CD8-positive, alpha-beta memory T cell (primary cell): Measurements from ENCODE around the gene RFTN1. TPM values are rescaled to one million over a fixed set of nuclear protein-coding genes. Genes with fewer than 3 reads are reported as not detected.

Experiments used
- CTCF ChIA-PET: fragments of 350-600 bp; sonication (Branson Sonifier 250); formaldehyde crosslinking; loops from one replicate; lab custom pipeline; 2021; ENCODE audit warnings: antibody characterized with exemption; lab: Charles Lee
- POLR2A ChIA-PET: fragments of 350-600 bp; sonication (Branson Sonifier 250); formaldehyde crosslinking; loops from one replicate; lab custom pipeline; 2021; ENCODE audit warnings: antibody characterized with exemption; lab: Charles Lee
- DNase-seq, 5 donors: peaks; one replicate each; pipeline versions ENCODE4 v3.0.0 to v3.0.0-alpha.2; 2020 to 2022; ENCODE audit warnings: mixed read lengths in 1 of 5
- H3K27ac ChIP-seq: one replicate; pipeline ENCODE4 v1.7.0; 2013; ENCODE audit warnings: low read depth, mild to moderate bottlenecking, low read length, moderate library complexity
- H3K27me3 ChIP-seq: 2 replicates; pipeline ENCODE4 v1.7.0; 2013; ENCODE audit warnings: low read length, mild to moderate bottlenecking; ENCODE audit not compliant: insufficient read depth, poor library complexity, severe bottlenecking
- H3K36me3 ChIP-seq: 2 replicates; pipeline ENCODE4 v1.7.0; 2013; ENCODE audit warnings: mild to moderate bottlenecking, low read length, moderate library complexity; ENCODE audit not compliant: insufficient read depth
- H3K4me1 ChIP-seq: 2 replicates; pipeline ENCODE4 v1.7.0; 2013; ENCODE audit warnings: mild to moderate bottlenecking, low read length, moderate library complexity; ENCODE audit not compliant: insufficient read depth
- H3K4me3 ChIP-seq: 2 replicates; pipeline ENCODE4 v1.7.0; 2013; ENCODE audit warnings: mild to moderate bottlenecking, low read length
- H3K9me3 ChIP-seq: 2 replicates; pipeline ENCODE4 v1.7.0; 2013; ENCODE audit warnings: mild to moderate bottlenecking, low read length
- H3K27ac Mint-ChIP-seq, 8 donors: one replicate each; pipeline ENCODE4 v1.8.0; 2020 to 2021; ENCODE audit warnings: mixed read lengths in 8 of 8, mild to moderate bottlenecking in 6 of 8, inconsistent platforms in 3 of 8, moderate library complexity in 3 of 8
- H3K27me3 Mint-ChIP-seq, 2 donors: one replicate each; pipeline ENCODE4 v1.8.0; 2020 to 2021; ENCODE audit warnings: mixed read lengths in 2 of 2, mild to moderate bottlenecking in 1 of 2, moderate library complexity in 1 of 2
- H3K36me3 Mint-ChIP-seq, 3 donors: one replicate each; pipeline ENCODE4 v1.8.0; 2020 to 2021; ENCODE audit warnings: mixed read lengths in 3 of 3, inconsistent platforms in 1 of 3, mild to moderate bottlenecking in 1 of 3
- H3K4me1 Mint-ChIP-seq, 3 donors: one replicate each; pipeline ENCODE4 v1.8.0; 2020 to 2021; ENCODE audit warnings: mixed read lengths in 3 of 3, inconsistent platforms in 1 of 3, mild to moderate bottlenecking in 1 of 3
- H3K4me3 Mint-ChIP-seq, 7 donors: one replicate each; pipeline ENCODE4 v1.8.0; 2020 to 2021; ENCODE audit warnings: mixed read lengths in 7 of 7, mild to moderate bottlenecking in 6 of 7, moderate library complexity in 4 of 7, inconsistent platforms in 2 of 7
- H3K9me3 Mint-ChIP-seq, 5 donors: one replicate each; pipeline ENCODE4 v1.8.0; 2020 to 2022; ENCODE audit warnings: mixed read lengths in 5 of 5, mild to moderate bottlenecking in 3 of 5, moderate library complexity in 2 of 5, inconsistent platforms in 1 of 5
- polyA plus RNA-seq: library from polyadenylated mRNA; unstranded; fragments of 300-500 nt; fragmentation: Illumina TruSeq; gene quantifications from one replicate; pipeline ENCODE4 v1.2.3, GENCODE V29; 2021
- total RNA-seq, 2 experiments: library from RNA; stranded (reverse); gene quantifications; one replicate each; pipeline ENCODE4 v1.2.3, GENCODE V29; 2021

The RFTN1 gene
- total and polyA plus RNA-seq, 3 experiments from 2014 or later: 87.4 to 126 (median 125) TPM

- no peaks in the 10 kb centered on the region for H3K27me3 Mint-ChIP-seq
- H3K4me3 ChIP-seq: no peak overlapping the region
- no peak overlapping the region for H3K27ac Mint-ChIP-seq
- ChIA-PET CTCF (interaction anchor here (1.1 to 2.2 kb wide), 3 partner anchors 11 to 233 kb away, joined by 3 to 8 read pairs (median 4); no protein-coding TSS in a partner anchor), POLR2A (interaction anchor here (0.6 kb wide), 1 partner anchor 242 kb away, joined by 3 read pairs; no protein-coding TSS in a partner anchor)
- peaks cover 0 to 9% (median 0%) of the 10 kb centered on the region in 3 donors for H3K36me3 Mint-ChIP-seq
- no peak overlapping the region for H3K27ac ChIP-seq
- H3K4me1 Mint-ChIP-seq: peaks cover 19 to 33% (median 28%) of the 10 kb centered on the region in 3 donors
- no peak for DNase-seq
- peaks cover 0 to 2% (median 0%) of the 10 kb centered on the region in 5 donors for H3K9me3 Mint-ChIP-seq
- no peaks in the 10 kb centered on the region for H3K27me3 ChIP-seq
- H3K9me3 ChIP-seq: no peaks in the 10 kb centered on the region
- H3K4me3 Mint-ChIP-seq: no peak overlapping the region
- H3K36me3 ChIP-seq: no peaks in the 10 kb centered on the region
- H3K4me1 ChIP-seq: no peaks in the 10 kb centered on the region
These were observed 10.3 kb upstream of the RFTN1 start for GRCh38 chr3:16523778-16524177.

GRCh38 chr3:16522834-16523233, 9.3 kb upstream of the RFTN1 start:
- Histone ChIP-seq H3K27ac (no peak overlapping the region), H3K4me1 (no peaks in the 10 kb centered on the region), H3K4me3 (no peak overlapping the region), H3K27me3 (no peaks in the 10 kb centered on the region), H3K36me3 (no peaks in the 10 kb centered on the region), H3K9me3 (no peaks in the 10 kb centered on the region)
- H3K4me1 Mint-ChIP-seq: peaks cover 20 to 36% (median 30%) of the 10 kb centered on the region in 3 donors
- H3K27me3 Mint-ChIP-seq: no peaks in the 10 kb centered on the region
- H3K27ac Mint-ChIP-seq: peak overlapping the region in 3 of 8 donors; percentile 27 to 57 (median 47)
- CTCF ChIA-PET: interaction anchor here (1.1 to 1.5 kb wide), 2 partner anchors 13 to 203 kb away, joined by 3 to 4 read pairs; no protein-coding TSS in a partner anchor
- H3K4me3 Mint-ChIP-seq: no peak overlapping the region
- peaks cover 0 to 2% (median 0%) of the 10 kb centered on the region in 5 donors for H3K9me3 Mint-ChIP-seq
- H3K36me3 Mint-ChIP-seq: peaks cover 0 to 9% (median 0%) of the 10 kb centered on the region in 3 donors
- POLR2A ChIA-PET: no interaction called here
- no peak for DNase-seq

- peaks cover 9% of the 10 kb centered on the region for H3K4me1 ChIP-seq
- CTCF ChIA-PET: interaction anchor here (1.1 to 1.5 kb wide), 3 partner anchors 9 to 231 kb away, joined by 4 to 6 read pairs (median 4); no protein-coding TSS in a partner anchor
- POLR2A ChIA-PET: interaction anchor here (0.6 kb wide), 1 partner anchor 211 kb away, joined by 10 read pairs; no protein-coding TSS in a partner anchor
- DNase-seq: no peak
- no peaks in the 10 kb centered on the region for H3K9me3 ChIP-seq
- Mint-ChIP-seq H3K36me3 (peaks cover 0 to 9% (median 0%) of the 10 kb centered on the region in 3 donors), H3K4me3 (no peak overlapping the region), H3K4me1 (peaks cover 28 to 52% (median 42%) of the 10 kb centered on the region in 3 donors), H3K9me3 (peaks cover 0 to 2% (median 0%) of the 10 kb centered on the region in 5 donors), H3K27me3 (no peaks in the 10 kb centered on the region), H3K27ac (peak overlapping the region in 2 of 8 donors; percentile 54 to 55)
- H3K27me3 ChIP-seq: no peaks in the 10 kb centered on the region
- no peak overlapping the region for H3K4me3 ChIP-seq
- no peaks in the 10 kb centered on the region for H3K36me3 ChIP-seq
- no peak overlapping the region for H3K27ac ChIP-seq
These were observed 7.7 kb upstream of the RFTN1 start for GRCh38 chr3:16520970-16521881.

- H3K27ac Mint-ChIP-seq: peak overlapping the region in 1 of 8 donors; percentile 24
- H3K4me1 ChIP-seq: peaks cover 17% of the 10 kb centered on the region
These were observed 6.9 kb upstream of the RFTN1 start for GRCh38 chr3:16520241-16520969.

GRCh38 chr3:16516695-16517481, 3.4 kb upstream of the RFTN1 start:
- H3K4me1 Mint-ChIP-seq: peaks cover 52 to 75% (median 67%) of the 10 kb centered on the region in 3 donors
- peak overlapping the region; percentile 85 to 97 (median 94) for H3K27ac Mint-ChIP-seq
- peak overlapping the region; percentile 62 to 98 (median 80) for H3K4me3 Mint-ChIP-seq
- Histone ChIP-seq H3K4me1 (peaks cover 40% of the 10 kb centered on the region), H3K27ac (no peak overlapping the region), H3K4me3 (no peak overlapping the region), H3K36me3 (no peaks in the 10 kb centered on the region), H3K27me3 (no peaks in the 10 kb centered on the region), H3K9me3 (no peaks in the 10 kb centered on the region)
- POLR2A ChIA-PET: interaction anchor here (1.1 to 1.2 kb wide), 2 partner anchors 178 to 230 kb away, joined by 3 to 4 read pairs; no protein-coding TSS in a partner anchor
- CTCF ChIA-PET: interaction anchor here (0.6 to 2.2 kb wide), 9 partner anchors 12 to 249 kb away, joined by 3 to 10 read pairs (median 4); no protein-coding TSS in a partner anchor
- H3K9me3 Mint-ChIP-seq: no peaks in the 10 kb centered on the region
- H3K27me3 Mint-ChIP-seq: no peaks in the 10 kb centered on the region
- DNase-seq: peak in 2 of 5 donors; percentile 11 to 59
- peaks cover 0 to 14% (median 0%) of the 10 kb centered on the region in 3 donors for H3K36me3 Mint-ChIP-seq

More at GRCh38 chr3:16520241-16520969, 6.9 kb upstream of the RFTN1 start:
- Histone ChIP-seq H3K27ac (no peak overlapping the region), H3K9me3 (no peaks in the 10 kb centered on the region), H3K27me3 (no peaks in the 10 kb centered on the region), H3K4me3 (no peak overlapping the region), H3K36me3 (no peaks in the 10 kb centered on the region)
- peak overlapping the region in 1 of 7 donors; percentile 5 for H3K4me3 Mint-ChIP-seq
- ChIA-PET CTCF (interaction anchor here (1.3 kb wide), 1 partner anchor 231 kb away, joined by 4 read pairs; no protein-coding TSS in a partner anchor), POLR2A (interaction anchor here (0.6 kb wide), 1 partner anchor 210 kb away, joined by 10 read pairs; no protein-coding TSS in a partner anchor)
- H3K9me3 Mint-ChIP-seq: peaks cover 0 to 2% (median 0%) of the 10 kb centered on the region in 5 donors
- no peak for DNase-seq
- H3K4me1 Mint-ChIP-seq: peaks cover 36 to 60% (median 50%) of the 10 kb centered on the region in 3 donors
- no peaks in the 10 kb centered on the region for H3K27me3 Mint-ChIP-seq
- H3K36me3 Mint-ChIP-seq: peaks cover 0 to 9% (median 0%) of the 10 kb centered on the region in 3 donors

- CTCF ChIA-PET: interaction anchor here (0.7 to 2.2 kb wide), 9 partner anchors 9 to 248 kb away, joined by 3 to 10 read pairs (median 4); no protein-coding TSS in a partner anchor
These were observed 2.5 kb upstream of the RFTN1 start for GRCh38 chr3:16515885-16516420.

More at GRCh38 chr3:16515885-16516420, 2.5 kb upstream of the RFTN1 start:
- Histone ChIP-seq H3K9me3 (no peaks in the 10 kb centered on the region), H3K36me3 (no peaks in the 10 kb centered on the region), H3K27ac (peak overlapping the region; percentile 2), H3K4me3 (no peak overlapping the region), H3K27me3 (no peaks in the 10 kb centered on the region), H3K4me1 (peaks cover 49% of the 10 kb centered on the region)
- no peaks in the 10 kb centered on the region for H3K9me3 Mint-ChIP-seq
- peak overlapping the region; percentile 62 to 98 (median 86) for H3K4me3 Mint-ChIP-seq
- no peaks in the 10 kb centered on the region for H3K27me3 Mint-ChIP-seq
- POLR2A ChIA-PET: interaction anchor here (0.6 to 1.2 kb wide), 4 partner anchors 177 to 248 kb away, joined by 3 to 8 read pairs (median 4); no protein-coding TSS in a partner anchor
- H3K27ac Mint-ChIP-seq: peak overlapping the region; percentile 85 to 97 (median 94)
- H3K36me3 Mint-ChIP-seq: peaks cover 0 to 14% (median 0%) of the 10 kb centered on the region in 3 donors
- H3K4me1 Mint-ChIP-seq: peaks cover 58 to 78% (median 71%) of the 10 kb centered on the region in 3 donors
- DNase-seq: peak in 1 of 5 donors; percentile 30
